Thyroid gland (tissue), 4 donors: ENCODE results near the gene KIAA1755.

ENCODE experiments used
- POLR2A ChIP-seq, 2 donors: fragments of 450-650 bp; IDR thresholded peaks; one replicate each; pipeline ENCODE4 v1.6.1; 2017; ENCODE audit warnings: antibody characterized with exemption in 2 of 2, mild to moderate bottlenecking in 2 of 2, moderate library complexity in 1 of 2
- TF ChIP-seq, protein P1 (sequence below), 6 experiments: fragments of 200-600 bp in 3 of 6; fragments of 450-650 bp in 3 of 6; sonication (generic) in 3 of 6; IDR thresholded peaks; one replicate each; pipeline ENCODE4 v1.5.1; 2016 to 2019; ENCODE audit warnings: antibody characterized with exemption in 6 of 6, mild to moderate bottlenecking in 2 of 6, inconsistent platforms in 1 of 6, moderate library complexity in 1 of 6

DNA sequence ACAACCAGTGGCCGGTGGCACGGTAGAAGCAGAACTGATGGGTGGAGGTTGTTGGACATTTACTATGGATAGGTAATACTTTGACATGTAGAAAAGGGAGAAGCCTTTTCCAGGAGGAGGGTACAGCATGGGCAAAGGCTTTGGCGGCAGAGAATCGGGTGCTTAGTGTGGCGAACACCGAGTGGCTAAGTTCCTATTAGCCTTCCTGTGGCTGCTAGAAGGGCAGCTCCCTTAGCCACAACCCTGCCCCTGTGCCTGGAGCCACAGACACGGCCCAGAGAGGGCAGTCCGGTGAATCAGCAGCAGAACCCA, 57.6 kb downstream of the KIAA1755 start:
- TF ChIP-seq, protein P1, sequence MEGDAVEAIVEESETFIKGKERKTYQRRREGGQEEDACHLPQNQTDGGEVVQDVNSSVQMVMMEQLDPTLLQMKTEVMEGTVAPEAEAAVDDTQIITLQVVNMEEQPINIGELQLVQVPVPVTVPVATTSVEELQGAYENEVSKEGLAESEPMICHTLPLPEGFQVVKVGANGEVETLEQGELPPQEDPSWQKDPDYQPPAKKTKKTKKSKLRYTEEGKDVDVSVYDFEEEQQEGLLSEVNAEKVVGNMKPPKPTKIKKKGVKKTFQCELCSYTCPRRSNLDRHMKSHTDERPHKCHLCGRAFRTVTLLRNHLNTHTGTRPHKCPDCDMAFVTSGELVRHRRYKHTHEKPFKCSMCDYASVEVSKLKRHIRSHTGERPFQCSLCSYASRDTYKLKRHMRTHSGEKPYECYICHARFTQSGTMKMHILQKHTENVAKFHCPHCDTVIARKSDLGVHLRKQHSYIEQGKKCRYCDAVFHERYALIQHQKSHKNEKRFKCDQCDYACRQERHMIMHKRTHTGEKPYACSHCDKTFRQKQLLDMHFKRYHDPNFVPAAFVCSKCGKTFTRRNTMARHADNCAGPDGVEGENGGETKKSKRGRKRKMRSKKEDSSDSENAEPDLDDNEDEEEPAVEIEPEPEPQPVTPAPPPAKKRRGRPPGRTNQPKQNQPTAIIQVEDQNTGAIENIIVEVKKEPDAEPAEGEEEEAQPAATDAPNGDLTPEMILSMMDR (IDR thresholded peaks at IDR 0.05): no peak
- no peak for TF ChIP-seq POLR2A (IDR thresholded peaks at IDR 0.05)
